Heart right ventricle (tissue), 16 donors: Measurements from ENCODE around the gene SUMO3. TPM values are rescaled to one million over a fixed set of nuclear protein-coding genes. Genes with fewer than 3 reads are reported as not detected.

ENCODE experiments used
- ATAC-seq, 8 donors: fragments of 200-7000 bp; cut with Tn5 transposase; one replicate each; pipeline ENCODE4 v1.9.1; 2020; ENCODE audit warnings: mild to moderate bottlenecking in 8 of 8, moderate library complexity in 8 of 8, moderate number of reproducible peaks in 1 of 8
- DNase-seq, 2 donors: peaks; one replicate each; pipeline ENCODE4 v3.0.0-alpha.2; 2020
- H3K27ac ChIP-seq, 10 donors: fragments of 200-600 bp; sonication (generic) in 2 of 10; one replicate each; pipeline versions ENCODE4 v1.5.0 to v1.8.0; 2020 to 2022; ENCODE audit warnings: mild to moderate bottlenecking in 3 of 10
- H3K27me3 ChIP-seq, 7 donors: fragments of 200-600 bp; one replicate each; pipeline ENCODE4 v1.8.0; 2021 to 2022; ENCODE audit warnings: mild to moderate bottlenecking in 2 of 7
- H3K36me3 ChIP-seq, 9 donors: fragments of 200-600 bp; sonication (generic) in 1 of 9; one replicate each; pipeline versions ENCODE4 v1.5.0 to v1.8.0; 2020 to 2022; ENCODE audit warnings: mild to moderate bottlenecking in 2 of 9
- H3K4me1 ChIP-seq, 9 donors: fragments of 200-600 bp; sonication (generic) in 1 of 9; one replicate each; pipeline versions ENCODE4 v1.5.0 to v1.8.0; 2020 to 2022; ENCODE audit warnings: mild to moderate bottlenecking in 4 of 9
- H3K4me3 ChIP-seq, 10 donors: fragments of 200-600 bp; sonication (generic) in 2 of 10; one replicate each; pipeline versions ENCODE4 v1.5.0 to v1.8.0; 2020 to 2022; ENCODE audit warnings: mild to moderate bottlenecking in 7 of 10, moderate library complexity in 2 of 10
- H3K9me3 ChIP-seq, 11 donors: fragments of 200-600 bp in 10 of 11; sonication (generic) in 2 of 11; one replicate each; pipeline versions ENCODE4 v1.5.0 to v1.8.0; 2013 to 2022; ENCODE audit warnings: mild to moderate bottlenecking in 2 of 11, control low read depth in 1 of 11, moderate library complexity in 1 of 11
- CTCF ChIP-seq, 9 donors: fragments of 200-600 bp; sonication (generic) in 2 of 9; IDR thresholded peaks; one replicate each; pipeline versions ENCODE4 v1.5.0 to v1.8.0; 2021 to 2022; ENCODE audit warnings: antibody characterized with exemption in 9 of 9, mild to moderate bottlenecking in 5 of 9, moderate library complexity in 1 of 9
- WGBS, 2 donors: extraction: QIAGEN DNeasy Blood & Tissue Kit; methylation state at CpG; one replicate each; pipeline ENCODE4 v1.1.7; 2013; ENCODE audit warnings: inconsistent platforms in 1 of 2; 5-methylcytosine and 5-hydroxymethylcytosine counted together
- intact Hi-C, 10 donors: fragments of 100-400 bp; cut with DNase I; formaldehyde crosslinking; loops; one replicate each; pipeline versions ENCODE4 v1.11.1 to v1.14.2; 2022
- polyA plus RNA-seq, 2 donors: library from polyadenylated mRNA; stranded (reverse); fragments of 200-250 nt; gene quantifications; one replicate each; pipeline ENCODE4 v1.2.3, GENCODE V29; 2013
- total RNA-seq, 10 donors: library from RNA; stranded (reverse); fragmentation: NEBNext Ultra II Directional in 3 of 10; extraction: Animal tissue kit (Norgen Biotek cat#: 25700) in 3 of 10; gene quantifications; one replicate each; pipeline versions ENCODE4 v1.2.1 to v1.2.4, GENCODE V29; 2021 to 2023
- donor health status: Arrhythmogenic right ventricular cardiomyopathy.
- donor health status: ischemic (EF 13 %, LVEDD 7.1; RV severe dilation, severe dysfunction).
- donor health status: healthy with polysubstance abuse.
- donor health status: DM: no; HTN: yes; CAD: no.
- donor health status: DM: no; HTN: no; CAD: no.
- donor health status: ischemic (EF 25% LVEDD 6.9; RV normal size, moderate dysfunction).
- donor health status: ischemic (EF 25% LVEDD 5.7; RV mildly dilated, moderate dysfunction).
- donor health status: healthy.
- donor health status: DM: yes; HTN: yes; CAD: no.
- donor health status: Ischemic cardiomyopathy.
- donor health status: ischemic (EF 35%, LVEDD 5.7; RV mildly dilated, moderate dysfunction).
- donor health status: nonischemic (EF 11% LVEDD 7.7; RV severe dilation, severe dysfunction).
- donor health status: DM: yes; HTN: yes; CAD: no.
- donor health status: PGD.
- donor health status: ischemic (EF 29% LVEDD 5.4; RV normal size, mild dysfunction).
- donor health status: nonischemic (EF 23%, LVEDD 6.1; RV moderate dilation, normal function).

Gene SUMO3
- total and polyA plus RNA-seq, 12 donors = 14.9 to 80.9 (median 70.5) TPM

GRCh38 chr21:44865561-44866280 lies 47.9 kb upstream of the SUMO3 start:
- 72 to 74% methylated on average over 12 of the region's 12 CpGs for WGBS, 2 donors
- H3K4me1 ChIP-seq = peaks cover 14 to 75% (median 59%) of the 10 kb centered on the region in 9 donors
- no peak for TF ChIP-seq CTCF (IDR thresholded peaks at IDR 0.05)

GRCh38 chr21:44862869-44863685 lies 45.2 kb upstream of the SUMO3 start:
- peak in 1 of 2 donors; percentile 4 for DNase-seq
- intact Hi-C loops = loop anchor here in 1 of 10 donors (5.0 kb wide), 1 partner anchor 51 kb away; no protein-coding TSS in a partner anchor
- Histone ChIP-seq H3K4me3 (no peak overlapping the region), H3K9me3 (no peaks in the 10 kb centered on the region), H3K27ac (no peak overlapping the region), H3K4me1 (peaks cover 14 to 64% (median 44%) of the 10 kb centered on the region in 9 donors), H3K36me3 (peaks cover 0 to 85% (median 30%) of the 10 kb centered on the region in 9 donors), H3K27me3 (no peaks in the 10 kb centered on the region)
- 70 to 81% methylated on average over 23 to 25 of the region's 25 CpGs for WGBS, 2 donors
- no peak for TF ChIP-seq CTCF (IDR thresholded peaks at IDR 0.05)
- ATAC-seq = no peak

More at GRCh38 chr21:44865561-44866280, 47.9 kb upstream of the SUMO3 start:
- peak in 1 of 2 donors; percentile 7 for DNase-seq
- H3K36me3 ChIP-seq = peaks cover 0 to 58% (median 15%) of the 10 kb centered on the region in 9 donors
- H3K4me3 ChIP-seq = no peak overlapping the region
- H3K27me3 ChIP-seq = no peaks in the 10 kb centered on the region
- intact Hi-C loops = no loop called here
- no peaks in the 10 kb centered on the region for H3K9me3 ChIP-seq
- peak overlapping the region in 3 of 10 donors; percentile 30 to 61 (median 55) for H3K27ac ChIP-seq
- peak in 1 of 8 donors; percentile 9 for ATAC-seq

- peaks cover 0 to 96% (median 37%) of the 10 kb centered on the region in 9 donors for H3K36me3 ChIP-seq
- H3K27ac ChIP-seq = peak overlapping the region in 2 of 10 donors; percentile 28 to 41
- ATAC-seq = peak in 3 of 8 donors; percentile 14 to 36 (median 17)
- H3K4me3 ChIP-seq = no peak overlapping the region
- 54 to 64% methylated on average over 10 of the region's 10 CpGs for WGBS, 2 donors
- H3K9me3 ChIP-seq = no peaks in the 10 kb centered on the region
- H3K4me1 ChIP-seq = peaks cover 8 to 67% (median 35%) of the 10 kb centered on the region in 9 donors
- H3K27me3 ChIP-seq = no peaks in the 10 kb centered on the region
- TF ChIP-seq CTCF (IDR thresholded peaks at IDR 0.05) = no peak
- intact Hi-C loops = no loop called here
- peak in 1 of 2 donors; percentile 9 for DNase-seq
These were observed 40.9 kb upstream of the SUMO3 start for GRCh38 chr21:44858791-44859190.

- no peaks in the 10 kb centered on the region for H3K9me3 ChIP-seq
- peaks cover 0 to 97% (median 36%) of the 10 kb centered on the region in 9 donors for H3K36me3 ChIP-seq
- no peak overlapping the region for H3K4me3 ChIP-seq
- H3K27ac ChIP-seq = peak overlapping the region in 3 of 10 donors; percentile 28 to 43 (median 41)
- DNase-seq (no peak), ATAC-seq (peak in 5 of 8 donors; percentile 32 to 58 (median 43))
- 73 to 78% methylated on average over 15 of the region's 15 CpGs for WGBS, 2 donors
- peaks cover 8 to 70% (median 36%) of the 10 kb centered on the region in 9 donors for H3K4me1 ChIP-seq
- no peak for TF ChIP-seq CTCF (IDR thresholded peaks at IDR 0.05)
- H3K27me3 ChIP-seq = no peaks in the 10 kb centered on the region
- intact Hi-C loops = no loop called here
These were observed 40.4 kb upstream of the SUMO3 start for GRCh38 chr21:44858291-44858690.
